Panc1 (cell line): Measurements from ENCODE around the gene SRP68. TPM values are rescaled to one million over a fixed set of nuclear protein-coding genes. Genes with fewer than 3 reads are reported as not detected.

ENCODE experiments used
- ATAC-seq: fragments of 200-7000 bp; cut with Tn5 transposase; 2 replicates; pipeline ENCODE4 v1.9.1; 2020; ENCODE audit warnings: mild to moderate bottlenecking, moderate library complexity
- BruUV-seq: library from RNA; stranded (reverse); fragments of 400-500 nt; replicated peaks from 2 replicates; lab custom pipeline; 2021; lab: Mats Ljungman, UMichigan
- CTCF ChIA-PET: fragments of 300-600 bp; sonication (Branson Sonifier 250); formaldehyde crosslinking; loops from one replicate; lab custom pipeline; 2022; ENCODE audit warnings: antibody characterized with exemption; lab: Charles Lee
- POLR2A ChIA-PET: fragments of 300-600 bp; sonication (Branson Sonifier 250); formaldehyde crosslinking; loops from one replicate; lab custom pipeline; 2022; ENCODE audit warnings: antibody characterized with exemption; lab: Charles Lee
- DNase-seq: peaks from one replicate; pipeline ENCODE4 v3.0.0-alpha.2; 2010; ENCODE audit warnings: low read depth, low spot score
- H3K27ac ChIP-seq: 2 replicates; pipeline ENCODE4 v1.5.1; 2011; ENCODE audit warnings: mild to moderate bottlenecking, low read length, inconsistent platforms
- H3K27me3 ChIP-seq: fragments of 200-500 bp; sonication (Bioruptor generic); 2 replicates; pipeline ENCODE4 v1.6.0; 2014; ENCODE audit warnings: low read length, inconsistent platforms; ENCODE audit not compliant: control insufficient read depth, insufficient read depth
- H3K36me3 ChIP-seq: fragments of 200-500 bp; sonication (Bioruptor generic); 2 replicates; pipeline ENCODE4 v1.5.1; 2014; ENCODE audit warnings: inconsistent platforms, mild to moderate bottlenecking, low read length, moderate library complexity; ENCODE audit not compliant: control insufficient read depth, insufficient read depth
- H3K4me1 ChIP-seq: 2 replicates; pipeline ENCODE4 v1.5.1; 2011; ENCODE audit warnings: inconsistent platforms, mild to moderate bottlenecking, low read length, moderate library complexity; ENCODE audit not compliant: control insufficient read depth, insufficient read depth
- H3K4me3 ChIP-seq, 2 experiments: 2 replicates each; pipeline ENCODE4 v1.5.1; 2011 to 2012; ENCODE audit warnings: low read depth in 2 of 2, low read length in 2 of 2, mild to moderate bottlenecking in 2 of 2, inconsistent platforms in 1 of 2, moderate library complexity in 1 of 2
- H3K9me3 ChIP-seq: fragments of 200-500 bp; sonication (Bioruptor generic); 2 replicates; pipeline ENCODE4 v1.5.1; 2014; ENCODE audit warnings: low read depth, mild to moderate bottlenecking, inconsistent platforms, low read length, moderate library complexity; ENCODE audit not compliant: control insufficient read depth, insufficient read depth
- CTCF ChIP-seq: fragments of 450-650 bp; IDR thresholded peaks from 2 replicates; pipeline ENCODE4 v1.5.1; 2017; ENCODE audit warnings: mild to moderate bottlenecking
- POLR2AphosphoS5 ChIP-seq: IDR thresholded peaks from 2 replicates; pipeline ENCODE4 v1.6.1; 2012; ENCODE audit warnings: mild to moderate bottlenecking, low read depth, low read length, moderate library complexity
- SIN3A ChIP-seq: IDR thresholded peaks from 2 replicates; pipeline ENCODE4 v1.6.1; 2012; ENCODE audit warnings: low read depth, mild to moderate bottlenecking, low read length, moderate library complexity, borderline replicate concordance; ENCODE audit not compliant: insufficient read depth
- TCF7L2 ChIP-seq: IDR thresholded peaks from 2 replicates; pipeline ENCODE4 v1.6.1; 2011; ENCODE audit warnings: mild to moderate bottlenecking, low read depth, low read length, inconsistent platforms
- in situ Hi-C: cut with HindIII; loops from 2 replicates; pipeline ENCODE4 v1.10.0; 2016; ENCODE audit warnings: low sequenced_read_pairs, low pct_unique_long_range_greater_than_20kb
- intact Hi-C: fragments of 100-400 bp; cut with micrococcal nuclease; formaldehyde crosslinking; loops from one replicate; pipeline ENCODE4 v1.10.0; 2022; ENCODE audit not compliant: unreplicated experiment
- total RNA-seq: library from RNA; stranded (reverse); gene quantifications from one replicate; pipeline ENCODE4 v1.2.1, GENCODE V29; 2021; ENCODE audit not compliant: unreplicated experiment
- TF ChIP-seq, protein P1 (sequence below), 2 experiments: IDR thresholded peaks; 2 replicates each; pipeline ENCODE4 v1.6.1; 2011 to 2012; ENCODE audit warnings: low read depth in 2 of 2, control low read depth in 1 of 2, low read length in 1 of 2, mild to moderate bottlenecking in 1 of 2, moderate library complexity in 1 of 2; ENCODE audit not compliant: insufficient read depth in 1 of 2

SRP68 gene
- total RNA-seq, 1 experiment from 2014 or later: 100 TPM

GRCh38 chr17:76026714-76027158 lies 45.6 kb downstream of the SRP68 start:
- H3K9me3 ChIP-seq: no peaks in the 10 kb centered on the region
- TF ChIP-seq POLR2AphosphoS5 (no peak), SIN3A (no peak), CTCF (no peak), TCF7L2 (no peak)
- TF ChIP-seq, protein P1, sequence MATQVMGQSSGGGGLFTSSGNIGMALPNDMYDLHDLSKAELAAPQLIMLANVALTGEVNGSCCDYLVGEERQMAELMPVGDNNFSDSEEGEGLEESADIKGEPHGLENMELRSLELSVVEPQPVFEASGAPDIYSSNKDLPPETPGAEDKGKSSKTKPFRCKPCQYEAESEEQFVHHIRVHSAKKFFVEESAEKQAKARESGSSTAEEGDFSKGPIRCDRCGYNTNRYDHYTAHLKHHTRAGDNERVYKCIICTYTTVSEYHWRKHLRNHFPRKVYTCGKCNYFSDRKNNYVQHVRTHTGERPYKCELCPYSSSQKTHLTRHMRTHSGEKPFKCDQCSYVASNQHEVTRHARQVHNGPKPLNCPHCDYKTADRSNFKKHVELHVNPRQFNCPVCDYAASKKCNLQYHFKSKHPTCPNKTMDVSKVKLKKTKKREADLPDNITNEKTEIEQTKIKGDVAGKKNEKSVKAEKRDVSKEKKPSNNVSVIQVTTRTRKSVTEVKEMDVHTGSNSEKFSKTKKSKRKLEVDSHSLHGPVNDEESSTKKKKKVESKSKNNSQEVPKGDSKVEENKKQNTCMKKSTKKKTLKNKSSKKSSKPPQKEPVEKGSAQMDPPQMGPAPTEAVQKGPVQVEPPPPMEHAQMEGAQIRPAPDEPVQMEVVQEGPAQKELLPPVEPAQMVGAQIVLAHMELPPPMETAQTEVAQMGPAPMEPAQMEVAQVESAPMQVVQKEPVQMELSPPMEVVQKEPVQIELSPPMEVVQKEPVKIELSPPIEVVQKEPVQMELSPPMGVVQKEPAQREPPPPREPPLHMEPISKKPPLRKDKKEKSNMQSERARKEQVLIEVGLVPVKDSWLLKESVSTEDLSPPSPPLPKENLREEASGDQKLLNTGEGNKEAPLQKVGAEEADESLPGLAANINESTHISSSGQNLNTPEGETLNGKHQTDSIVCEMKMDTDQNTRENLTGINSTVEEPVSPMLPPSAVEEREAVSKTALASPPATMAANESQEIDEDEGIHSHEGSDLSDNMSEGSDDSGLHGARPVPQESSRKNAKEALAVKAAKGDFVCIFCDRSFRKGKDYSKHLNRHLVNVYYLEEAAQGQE (IDR thresholded peaks at IDR 0.05; ENCODE audit: insufficient read depth in 1 of 2, low read depth in 2 of 2, low read length in 1 of 2): no peak
- BruUV-seq: TSS peak; percentile 67
- intact Hi-C loops: no loop called here
- DNase-seq (no peak), ATAC-seq (peak; percentile 80)
- H3K27ac ChIP-seq: peak overlapping the region; percentile 84
- in situ Hi-C loops: no loop called here
- H3K4me1 ChIP-seq: peaks cover 27% of the 10 kb centered on the region
- peak overlapping the region; percentile 59 to 63 for H3K4me3 ChIP-seq
- ChIA-PET POLR2A (interaction anchor here (0.5 kb wide), 1 partner anchor 242 kb away, joined by 3 read pairs; no protein-coding TSS in a partner anchor), CTCF (interaction anchor here (0.9 kb wide), 1 partner anchor 12 kb away, joined by 3 read pairs; no protein-coding TSS in a partner anchor)
- H3K27me3 ChIP-seq: no peaks in the 10 kb centered on the region
- peaks cover 3% of the 10 kb centered on the region for H3K36me3 ChIP-seq

DNA sequence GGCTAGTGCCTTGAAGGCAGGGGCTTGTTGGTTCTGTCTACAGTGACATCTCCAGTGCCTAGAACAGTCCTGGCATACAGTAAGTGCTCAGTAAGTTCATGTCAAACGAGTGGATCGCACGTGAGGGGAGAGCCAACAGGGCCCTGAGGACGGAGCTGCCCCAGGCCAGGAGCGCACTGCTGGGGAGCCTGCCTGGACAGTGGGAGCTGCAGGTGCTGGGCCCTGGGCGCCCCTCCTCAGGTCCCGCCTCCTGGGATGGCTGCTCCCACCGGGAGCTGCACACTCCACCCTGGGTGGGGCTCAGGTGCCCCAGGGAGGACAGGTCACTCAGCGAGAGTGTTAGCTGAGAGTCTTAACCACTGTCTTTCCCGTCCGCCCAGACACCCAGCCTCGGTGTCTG lies 47.0 kb downstream of the SRP68 start:
- POLR2A ChIA-PET: no interaction called here
- BruUV-seq: no TSS peak
- no peak overlapping the region for H3K4me3 ChIP-seq
- in situ Hi-C loops: no loop called here
- H3K36me3 ChIP-seq: peaks cover 3% of the 10 kb centered on the region
- ATAC-seq (no peak), DNase-seq (no peak)
- intact Hi-C loops: no loop called here
- H3K27ac ChIP-seq: no peak overlapping the region
- no peaks in the 10 kb centered on the region for H3K27me3 ChIP-seq
- H3K4me1 ChIP-seq: peaks cover 27% of the 10 kb centered on the region
- no peaks in the 10 kb centered on the region for H3K9me3 ChIP-seq
- TF ChIP-seq, protein P1 (IDR thresholded peaks at IDR 0.05; ENCODE audit: insufficient read depth in 1 of 2, low read depth in 2 of 2, low read length in 1 of 2): no peak
- TF ChIP-seq CTCF: no peak
- no peak for TF ChIP-seq TCF7L2
- TF ChIP-seq SIN3A: no peak
- TF ChIP-seq POLR2AphosphoS5: no peak
- CTCF ChIA-PET: no interaction called here
